ENCODE results near the gene MICAL1. TPM values are rescaled to one million over a fixed set of nuclear protein-coding genes. Genes with fewer than 3 reads are reported as not detected.

MICAL1 gene
- total and polyA plus RNA-seq, 2 of the 8 experiments (the other 6 are each of a cell fraction or from before 2014, with no cell fraction given), result 42.5 to 55.4 TPM

DNA sequence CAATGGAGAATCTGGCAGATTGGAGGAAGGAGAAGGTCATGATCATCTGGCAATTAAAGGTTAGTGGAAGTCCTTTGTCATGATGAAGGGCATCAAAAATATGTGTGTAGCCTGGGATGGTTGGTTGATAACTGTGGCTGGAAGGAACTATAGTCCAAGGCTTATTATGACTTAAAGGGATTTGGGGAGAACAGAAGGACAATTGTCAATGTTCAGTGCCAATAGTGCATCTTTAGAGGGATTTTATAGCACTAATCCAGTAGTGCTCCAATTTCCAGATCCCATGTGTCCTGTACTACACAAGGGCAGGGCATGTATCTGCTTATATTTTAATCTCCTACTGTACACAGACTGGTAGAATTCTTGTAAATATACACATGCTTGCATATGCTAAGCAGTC is 32.4 kb upstream of the MICAL1 start (continued):
- TF ChIP-seq, protein P1, sequence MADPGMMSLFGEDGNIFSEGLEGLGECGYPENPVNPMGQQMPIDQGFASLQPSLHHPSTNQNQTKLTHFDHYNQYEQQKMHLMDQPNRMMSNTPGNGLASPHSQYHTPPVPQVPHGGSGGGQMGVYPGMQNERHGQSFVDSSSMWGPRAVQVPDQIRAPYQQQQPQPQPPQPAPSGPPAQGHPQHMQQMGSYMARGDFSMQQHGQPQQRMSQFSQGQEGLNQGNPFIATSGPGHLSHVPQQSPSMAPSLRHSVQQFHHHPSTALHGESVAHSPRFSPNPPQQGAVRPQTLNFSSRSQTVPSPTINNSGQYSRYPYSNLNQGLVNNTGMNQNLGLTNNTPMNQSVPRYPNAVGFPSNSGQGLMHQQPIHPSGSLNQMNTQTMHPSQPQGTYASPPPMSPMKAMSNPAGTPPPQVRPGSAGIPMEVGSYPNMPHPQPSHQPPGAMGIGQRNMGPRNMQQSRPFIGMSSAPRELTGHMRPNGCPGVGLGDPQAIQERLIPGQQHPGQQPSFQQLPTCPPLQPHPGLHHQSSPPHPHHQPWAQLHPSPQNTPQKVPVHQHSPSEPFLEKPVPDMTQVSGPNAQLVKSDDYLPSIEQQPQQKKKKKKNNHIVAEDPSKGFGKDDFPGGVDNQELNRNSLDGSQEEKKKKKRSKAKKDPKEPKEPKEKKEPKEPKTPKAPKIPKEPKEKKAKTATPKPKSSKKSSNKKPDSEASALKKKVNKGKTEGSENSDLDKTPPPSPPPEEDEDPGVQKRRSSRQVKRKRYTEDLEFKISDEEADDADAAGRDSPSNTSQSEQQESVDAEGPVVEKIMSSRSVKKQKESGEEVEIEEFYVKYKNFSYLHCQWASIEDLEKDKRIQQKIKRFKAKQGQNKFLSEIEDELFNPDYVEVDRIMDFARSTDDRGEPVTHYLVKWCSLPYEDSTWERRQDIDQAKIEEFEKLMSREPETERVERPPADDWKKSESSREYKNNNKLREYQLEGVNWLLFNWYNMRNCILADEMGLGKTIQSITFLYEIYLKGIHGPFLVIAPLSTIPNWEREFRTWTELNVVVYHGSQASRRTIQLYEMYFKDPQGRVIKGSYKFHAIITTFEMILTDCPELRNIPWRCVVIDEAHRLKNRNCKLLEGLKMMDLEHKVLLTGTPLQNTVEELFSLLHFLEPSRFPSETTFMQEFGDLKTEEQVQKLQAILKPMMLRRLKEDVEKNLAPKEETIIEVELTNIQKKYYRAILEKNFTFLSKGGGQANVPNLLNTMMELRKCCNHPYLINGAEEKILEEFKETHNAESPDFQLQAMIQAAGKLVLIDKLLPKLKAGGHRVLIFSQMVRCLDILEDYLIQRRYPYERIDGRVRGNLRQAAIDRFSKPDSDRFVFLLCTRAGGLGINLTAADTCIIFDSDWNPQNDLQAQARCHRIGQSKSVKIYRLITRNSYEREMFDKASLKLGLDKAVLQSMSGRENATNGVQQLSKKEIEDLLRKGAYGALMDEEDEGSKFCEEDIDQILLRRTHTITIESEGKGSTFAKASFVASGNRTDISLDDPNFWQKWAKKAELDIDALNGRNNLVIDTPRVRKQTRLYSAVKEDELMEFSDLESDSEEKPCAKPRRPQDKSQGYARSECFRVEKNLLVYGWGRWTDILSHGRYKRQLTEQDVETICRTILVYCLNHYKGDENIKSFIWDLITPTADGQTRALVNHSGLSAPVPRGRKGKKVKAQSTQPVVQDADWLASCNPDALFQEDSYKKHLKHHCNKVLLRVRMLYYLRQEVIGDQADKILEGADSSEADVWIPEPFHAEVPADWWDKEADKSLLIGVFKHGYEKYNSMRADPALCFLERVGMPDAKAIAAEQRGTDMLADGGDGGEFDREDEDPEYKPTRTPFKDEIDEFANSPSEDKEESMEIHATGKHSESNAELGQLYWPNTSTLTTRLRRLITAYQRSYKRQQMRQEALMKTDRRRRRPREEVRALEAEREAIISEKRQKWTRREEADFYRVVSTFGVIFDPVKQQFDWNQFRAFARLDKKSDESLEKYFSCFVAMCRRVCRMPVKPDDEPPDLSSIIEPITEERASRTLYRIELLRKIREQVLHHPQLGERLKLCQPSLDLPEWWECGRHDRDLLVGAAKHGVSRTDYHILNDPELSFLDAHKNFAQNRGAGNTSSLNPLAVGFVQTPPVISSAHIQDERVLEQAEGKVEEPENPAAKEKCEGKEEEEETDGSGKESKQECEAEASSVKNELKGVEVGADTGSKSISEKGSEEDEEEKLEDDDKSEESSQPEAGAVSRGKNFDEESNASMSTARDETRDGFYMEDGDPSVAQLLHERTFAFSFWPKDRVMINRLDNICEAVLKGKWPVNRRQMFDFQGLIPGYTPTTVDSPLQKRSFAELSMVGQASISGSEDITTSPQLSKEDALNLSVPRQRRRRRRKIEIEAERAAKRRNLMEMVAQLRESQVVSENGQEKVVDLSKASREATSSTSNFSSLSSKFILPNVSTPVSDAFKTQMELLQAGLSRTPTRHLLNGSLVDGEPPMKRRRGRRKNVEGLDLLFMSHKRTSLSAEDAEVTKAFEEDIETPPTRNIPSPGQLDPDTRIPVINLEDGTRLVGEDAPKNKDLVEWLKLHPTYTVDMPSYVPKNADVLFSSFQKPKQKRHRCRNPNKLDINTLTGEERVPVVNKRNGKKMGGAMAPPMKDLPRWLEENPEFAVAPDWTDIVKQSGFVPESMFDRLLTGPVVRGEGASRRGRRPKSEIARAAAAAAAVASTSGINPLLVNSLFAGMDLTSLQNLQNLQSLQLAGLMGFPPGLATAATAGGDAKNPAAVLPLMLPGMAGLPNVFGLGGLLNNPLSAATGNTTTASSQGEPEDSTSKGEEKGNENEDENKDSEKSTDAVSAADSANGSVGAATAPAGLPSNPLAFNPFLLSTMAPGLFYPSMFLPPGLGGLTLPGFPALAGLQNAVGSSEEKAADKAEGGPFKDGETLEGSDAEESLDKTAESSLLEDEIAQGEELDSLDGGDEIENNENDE (IDR thresholded peaks at IDR 0.05; ENCODE audit: insufficient replicate concordance, low read length), result no peak
- TF ChIP-seq HDAC2 (IDR thresholded peaks at IDR 0.05; ENCODE audit: borderline replicate concordance in 1 of 2, low read depth in 2 of 2, low read length in 2 of 2) (no peak), TAF1 (IDR thresholded peaks at IDR 0.05; ENCODE audit: low read depth, low read length) (no peak), SIRT6 (IDR thresholded peaks at IDR 0.05; ENCODE audit: low read length) (no peak)

Data from H1 (cell line).